Astrocyte of the spinal cord (primary cell): Measurements from ENCODE around the gene RALGPS1.

Source experiments
- DNase-seq: peaks from one replicate; pipeline ENCODE4 v3.0.0; 2011; ENCODE audit warnings: low read depth, low spot score
- H3K4me3 ChIP-seq: 2 replicates; pipeline ENCODE4 v1.5.1; 2011; ENCODE audit warnings: low read depth, mild to moderate bottlenecking, low read length, moderate library complexity
- CTCF ChIP-seq: IDR thresholded peaks from 2 replicates; pipeline ENCODE4 v1.5.1; 2012; ENCODE audit warnings: low read depth, mild to moderate bottlenecking, low read length, inconsistent platforms
- in situ Hi-C: cut with HindIII; loops from 2 replicates; pipeline ENCODE4 v1.10.0; 2017; ENCODE audit warnings: low sequenced_read_pairs

The RALGPS1 gene

GRCh38 chr9:127112735-127113161 is 198.2 kb downstream of the RALGPS1 start:
- no peak for TF ChIP-seq CTCF
- DNase-seq, result no peak
- H3K4me3 ChIP-seq, result no peak overlapping the region
- in situ Hi-C loops, result no loop called here

- in situ Hi-C loops, result no loop called here
- H3K4me3 ChIP-seq, result no peak overlapping the region
- DNase-seq, result no peak
- no peak for TF ChIP-seq CTCF
These were observed 198.8 kb downstream of the RALGPS1 start for GRCh38 chr9:127113191-127113972.

- no peak for DNase-seq
- no peak overlapping the region for H3K4me3 ChIP-seq
- no peak for TF ChIP-seq CTCF
- in situ Hi-C loops, result no loop called here
These were observed 200.0 kb downstream of the RALGPS1 start for GRCh38 chr9:127114606-127115005.

- no peak for TF ChIP-seq CTCF
- in situ Hi-C loops, result no loop called here
- no peak for DNase-seq
- no peak overlapping the region for H3K4me3 ChIP-seq
These were observed 201.6 kb downstream of the RALGPS1 start for GRCh38 chr9:127116088-127116726.

GRCh38 chr9:127116957-127117356 is 202.4 kb downstream of the RALGPS1 start:
- no peak for DNase-seq
- in situ Hi-C loops, result no loop called here
- no peak for TF ChIP-seq CTCF
- no peak overlapping the region for H3K4me3 ChIP-seq

- in situ Hi-C loops, result no loop called here
- no peak for DNase-seq
- no peak overlapping the region for H3K4me3 ChIP-seq
- no peak for TF ChIP-seq CTCF
These were observed 203.2 kb downstream of the RALGPS1 start for GRCh38 chr9:127117801-127118200.
